ENCODE results near the gene GALNT10.

DNA sequence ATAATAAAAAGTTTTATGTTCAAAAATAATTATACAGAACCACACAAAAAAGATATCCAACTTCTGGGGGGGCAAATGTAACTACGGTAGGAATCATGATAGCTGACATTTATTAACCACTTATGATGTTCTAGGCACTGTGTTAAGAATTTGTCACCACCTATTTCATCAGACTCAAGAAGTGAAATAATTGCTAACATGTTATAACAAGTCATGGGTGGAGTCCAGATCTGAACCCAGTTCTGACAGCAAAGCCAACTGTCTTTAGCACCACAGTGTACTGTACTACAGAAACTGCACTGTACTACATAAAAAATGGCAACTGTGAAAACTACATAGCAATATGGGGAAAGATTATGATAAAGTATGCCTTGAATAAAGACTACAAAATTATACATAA lies 252.3 kb downstream of the GALNT10 start:
- no peak for TF ChIP-seq CTCF (IDR thresholded peaks at IDR 0.05)
- TF ChIP-seq POLR2A (IDR thresholded peaks at IDR 0.05; ENCODE audit: low read depth): no peak
- no peak for TF ChIP-seq POLR2AphosphoS5 (IDR thresholded peaks at IDR 0.05)
- TF ChIP-seq EP300 (IDR thresholded peaks at IDR 0.05): no peak

Measured in esophagus muscularis mucosa (tissue), 4 donors.